ENCODE data around the gene RAB4A.

DNA sequence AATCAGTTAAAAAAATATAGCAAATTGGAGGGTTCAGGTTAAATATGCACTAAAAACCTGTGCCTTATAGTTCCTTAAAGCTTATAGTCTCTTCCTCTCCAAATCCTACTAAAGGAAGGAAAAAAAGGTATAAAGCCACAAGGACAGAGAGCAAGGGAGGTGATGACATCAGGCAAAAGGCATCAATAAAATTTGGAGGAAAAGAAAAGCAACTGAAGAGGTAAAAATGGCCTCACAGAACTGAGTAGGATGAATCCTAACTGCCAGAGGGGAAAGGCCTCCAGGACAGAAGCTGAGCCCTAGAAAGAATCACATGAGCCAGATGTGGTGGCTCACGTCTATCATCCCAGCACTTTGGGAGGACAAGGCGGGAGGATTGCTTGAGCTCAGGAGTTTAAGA is 63.8 kb downstream of the RAB4A start:
- TF ChIP-seq, protein P1, sequence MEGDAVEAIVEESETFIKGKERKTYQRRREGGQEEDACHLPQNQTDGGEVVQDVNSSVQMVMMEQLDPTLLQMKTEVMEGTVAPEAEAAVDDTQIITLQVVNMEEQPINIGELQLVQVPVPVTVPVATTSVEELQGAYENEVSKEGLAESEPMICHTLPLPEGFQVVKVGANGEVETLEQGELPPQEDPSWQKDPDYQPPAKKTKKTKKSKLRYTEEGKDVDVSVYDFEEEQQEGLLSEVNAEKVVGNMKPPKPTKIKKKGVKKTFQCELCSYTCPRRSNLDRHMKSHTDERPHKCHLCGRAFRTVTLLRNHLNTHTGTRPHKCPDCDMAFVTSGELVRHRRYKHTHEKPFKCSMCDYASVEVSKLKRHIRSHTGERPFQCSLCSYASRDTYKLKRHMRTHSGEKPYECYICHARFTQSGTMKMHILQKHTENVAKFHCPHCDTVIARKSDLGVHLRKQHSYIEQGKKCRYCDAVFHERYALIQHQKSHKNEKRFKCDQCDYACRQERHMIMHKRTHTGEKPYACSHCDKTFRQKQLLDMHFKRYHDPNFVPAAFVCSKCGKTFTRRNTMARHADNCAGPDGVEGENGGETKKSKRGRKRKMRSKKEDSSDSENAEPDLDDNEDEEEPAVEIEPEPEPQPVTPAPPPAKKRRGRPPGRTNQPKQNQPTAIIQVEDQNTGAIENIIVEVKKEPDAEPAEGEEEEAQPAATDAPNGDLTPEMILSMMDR (IDR thresholded peaks at IDR 0.05): no peak
- TF ChIP-seq POLR2A (IDR thresholded peaks at IDR 0.05): no peak
